GM21367 (cell line): ENCODE data around the gene FAM47E.
"Not testable (repeated sequence)": the region's sequence is repeated elsewhere in the genome, so short reads cannot be mapped to it uniquely, and the experiment has no call there.

Source experiments
- ATAC-seq: cut with Tn5 transposase; IDR thresholded peaks from one replicate; pipeline ENCODE4 v1.9.1; 2021; ENCODE audit not compliant: unreplicated experiment

FAM47E gene

DNA sequence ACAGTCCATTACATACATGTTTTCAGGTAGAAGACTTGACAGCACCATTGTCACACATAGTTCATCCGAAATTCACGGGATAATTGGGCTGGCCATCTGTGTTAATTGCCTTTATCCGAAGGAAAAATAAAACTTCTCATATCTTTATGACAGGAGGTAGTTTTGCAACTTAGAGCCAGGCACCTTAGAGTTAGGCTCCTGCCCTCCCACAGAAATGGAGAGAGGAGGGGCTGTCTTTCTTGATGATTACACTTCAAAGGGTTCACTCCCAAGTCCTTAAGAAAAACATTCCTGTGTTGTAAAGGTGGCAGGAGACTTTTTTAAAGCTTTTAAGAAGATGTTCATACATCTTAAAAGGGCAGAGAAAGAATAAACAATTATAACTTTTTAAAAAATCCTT is 27.4 kb upstream of the FAM47E start:
- ATAC-seq = no peak

- ATAC-seq = no peak
Observed at GRCh38 chr4:76226418-76226817, 25.1 kb upstream of the FAM47E start.

DNA sequence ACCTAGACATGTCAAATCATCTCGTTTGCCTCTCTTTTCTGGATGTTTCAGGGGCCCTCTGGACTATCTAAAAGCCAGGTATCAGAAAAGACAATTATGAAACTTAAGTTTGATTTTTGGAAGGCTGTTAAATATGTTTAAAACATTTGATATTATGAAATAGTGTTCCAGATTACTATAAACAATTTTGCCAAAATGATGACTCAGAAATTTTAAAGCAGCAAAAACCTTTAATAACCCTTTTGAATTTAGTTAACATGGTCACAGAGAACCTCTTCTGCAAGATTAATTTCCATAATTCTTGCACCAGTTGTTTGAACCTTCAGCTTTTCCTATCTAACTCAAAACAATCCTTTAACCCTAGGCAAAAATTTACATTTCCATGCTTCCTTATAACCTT is 18.8 kb upstream of the FAM47E start:
- no peak for ATAC-seq

DNA sequence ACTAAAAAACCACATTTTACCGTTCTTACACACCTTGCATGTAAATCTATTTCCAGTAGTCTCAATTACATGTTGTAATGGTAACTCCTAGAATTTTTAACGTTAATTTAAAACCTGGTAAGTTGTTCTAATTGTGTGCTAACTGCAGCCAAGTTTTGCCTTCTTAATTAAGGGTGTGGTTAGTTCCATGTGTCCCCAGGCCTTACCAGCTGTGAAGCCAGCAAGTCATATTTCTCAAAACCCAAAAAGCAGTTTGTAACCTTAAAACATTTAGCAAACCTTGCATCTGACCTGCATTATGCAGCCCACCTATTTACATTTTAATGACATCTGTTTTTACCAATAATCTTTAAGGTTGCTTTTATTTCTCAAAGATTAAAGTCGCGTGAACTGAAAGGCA is 18.4 kb upstream of the FAM47E start:
- ATAC-seq = no peak

DNA sequence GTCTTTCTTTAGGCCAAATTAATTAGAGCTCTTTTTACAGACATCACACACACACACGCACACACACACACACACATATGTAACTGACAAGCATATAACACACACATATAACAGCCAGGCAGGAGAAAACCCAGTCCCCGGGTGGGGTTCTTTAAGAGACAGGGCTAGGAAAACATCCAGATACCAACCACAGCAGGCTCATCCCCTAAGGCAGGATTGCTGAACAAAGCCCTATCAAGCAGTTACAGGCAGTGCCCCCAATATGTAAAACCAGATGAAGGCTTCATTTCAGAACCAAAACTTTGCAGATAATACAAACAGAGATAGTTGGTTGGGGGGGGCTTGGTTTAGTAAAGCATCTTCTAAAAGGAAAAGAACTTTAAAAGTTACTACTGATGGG is 18.0 kb upstream of the FAM47E start:
- no peak for ATAC-seq

DNA sequence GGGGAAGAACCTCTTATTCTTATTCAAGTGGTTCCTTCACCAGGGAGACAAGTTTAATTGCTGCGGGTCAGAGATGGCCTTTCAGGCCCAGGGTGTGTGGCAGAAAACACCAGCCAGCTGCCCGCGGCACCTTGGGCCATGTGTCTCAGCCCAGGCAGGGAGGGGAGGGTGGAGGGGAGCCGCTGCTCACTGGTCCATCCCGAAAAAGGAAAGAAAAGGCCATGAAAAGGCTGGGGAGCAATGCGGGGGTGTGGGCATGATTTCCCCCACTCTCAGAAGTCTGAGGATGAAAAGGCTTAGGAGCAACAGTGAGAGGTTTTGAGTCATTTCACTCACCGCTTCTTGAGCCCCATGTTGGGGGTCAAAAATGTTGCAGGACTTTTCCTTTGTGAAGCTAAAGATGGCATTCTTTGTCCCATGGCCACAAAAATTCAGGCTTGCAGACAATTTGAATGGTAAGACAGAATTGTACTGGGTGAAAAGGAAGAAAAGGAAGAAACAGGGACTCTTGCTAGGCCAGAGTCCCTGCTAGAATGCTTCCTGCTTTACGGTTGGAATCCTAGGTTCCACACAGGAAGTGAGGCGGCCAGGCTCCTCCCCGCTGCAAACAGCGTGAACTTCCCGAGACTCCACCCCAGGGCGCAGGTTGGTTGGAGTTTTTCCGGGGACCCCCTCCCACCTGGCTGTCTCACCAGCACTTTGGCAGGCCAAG is 17.4 kb upstream of the FAM47E start:
- no peak for ATAC-seq

DNA sequence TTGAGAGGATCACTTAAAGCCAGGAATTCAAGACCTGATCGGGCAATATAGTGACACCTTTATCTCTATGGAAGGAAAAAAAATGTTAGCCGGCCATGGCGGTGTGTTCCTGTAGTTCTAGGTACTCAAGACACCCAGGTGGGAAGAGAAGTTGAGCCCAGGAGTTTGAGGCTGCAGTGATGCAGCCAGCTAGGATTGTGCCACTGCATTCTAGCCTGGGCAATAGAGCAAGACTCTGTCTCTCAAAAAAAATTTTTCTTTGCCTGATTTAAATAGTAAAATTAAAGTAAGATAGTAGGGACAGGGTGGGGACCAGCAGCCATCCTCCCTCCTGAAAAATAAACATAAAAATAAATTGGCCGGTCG is 16.9 kb upstream of the FAM47E start:
- ATAC-seq = no peak

DNA sequence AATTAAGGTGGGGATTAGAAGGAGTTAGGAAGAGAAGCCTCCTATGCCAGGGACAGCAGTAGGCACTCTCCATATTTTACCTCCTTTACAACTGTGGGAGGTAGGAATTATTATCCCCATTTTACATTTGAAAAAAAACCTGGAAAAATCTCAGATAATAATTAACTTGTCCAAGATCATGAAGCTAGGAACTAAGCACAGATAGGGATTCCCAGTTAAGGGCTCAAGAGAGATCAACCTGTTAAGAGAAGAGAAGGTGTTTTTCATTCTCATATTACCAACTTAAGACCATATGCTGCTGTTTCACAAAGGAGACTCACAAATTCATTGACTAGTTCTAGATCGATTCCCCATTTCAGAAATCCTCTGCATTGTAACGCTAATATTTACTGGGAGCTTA is 16.1 kb upstream of the FAM47E start:
- ATAC-seq = no peak

DNA sequence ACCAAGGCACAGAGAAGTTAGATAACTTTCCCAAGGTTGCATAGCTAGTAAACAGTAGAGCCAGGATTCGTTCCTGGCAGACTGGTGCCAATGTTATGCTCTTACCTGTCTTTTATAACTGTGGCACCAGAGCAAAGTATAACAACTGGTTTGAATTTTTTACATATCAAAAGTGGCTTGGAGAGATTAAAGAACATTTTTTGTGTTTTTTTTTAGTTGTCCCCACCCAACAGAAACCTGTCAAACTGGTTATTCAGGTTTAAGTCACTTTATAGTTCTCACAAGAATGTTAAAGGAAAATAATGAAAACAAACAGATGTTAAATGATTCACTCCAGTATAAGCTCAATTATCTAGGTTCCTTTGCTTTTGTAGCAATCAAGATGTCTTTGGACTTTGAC is 15.6 kb upstream of the FAM47E start:
- ATAC-seq = no peak

DNA sequence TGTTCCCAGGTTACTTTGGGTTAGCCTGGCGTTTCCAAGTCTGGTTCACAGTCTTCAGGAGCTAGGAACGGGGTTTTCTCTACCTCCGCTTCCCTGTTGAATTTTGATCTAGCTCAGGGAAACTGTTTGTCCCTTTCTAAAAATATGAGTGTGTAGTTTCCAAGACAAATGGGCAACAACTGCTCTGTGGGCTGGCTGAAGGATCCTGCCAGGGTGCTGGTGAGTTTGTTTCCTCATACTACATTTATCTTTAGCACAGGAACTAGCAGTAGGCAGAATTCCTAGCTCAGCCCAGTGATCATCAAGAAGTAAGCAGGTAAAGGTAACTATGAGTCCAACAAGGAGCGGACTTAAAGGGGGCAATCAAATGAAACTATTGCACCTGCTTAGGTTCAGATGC is 13.3 kb upstream of the FAM47E start:
- ATAC-seq = no peak

DNA sequence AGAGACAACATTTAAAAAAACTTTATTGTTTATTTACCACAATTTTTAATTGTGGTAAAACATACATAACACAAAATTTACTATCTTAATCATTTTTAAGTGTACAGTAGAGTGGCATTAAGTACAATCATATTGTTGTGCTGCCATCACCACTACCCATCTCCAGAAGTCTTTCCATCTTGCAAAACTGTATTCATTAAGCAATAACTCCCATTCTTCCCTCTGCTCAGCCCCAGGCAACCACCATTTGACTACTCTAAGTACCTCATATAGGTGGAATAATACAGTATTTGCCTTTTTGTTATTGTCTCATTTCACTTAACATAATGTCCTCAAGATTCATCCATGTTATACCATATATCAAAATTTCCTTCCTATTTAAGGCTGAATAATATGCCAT is 12.8 kb upstream of the FAM47E start:
- ATAC-seq = no peak

- ATAC-seq = no peak
Observed at GRCh38 chr4:76240236-76240635, 11.3 kb upstream of the FAM47E start.

DNA sequence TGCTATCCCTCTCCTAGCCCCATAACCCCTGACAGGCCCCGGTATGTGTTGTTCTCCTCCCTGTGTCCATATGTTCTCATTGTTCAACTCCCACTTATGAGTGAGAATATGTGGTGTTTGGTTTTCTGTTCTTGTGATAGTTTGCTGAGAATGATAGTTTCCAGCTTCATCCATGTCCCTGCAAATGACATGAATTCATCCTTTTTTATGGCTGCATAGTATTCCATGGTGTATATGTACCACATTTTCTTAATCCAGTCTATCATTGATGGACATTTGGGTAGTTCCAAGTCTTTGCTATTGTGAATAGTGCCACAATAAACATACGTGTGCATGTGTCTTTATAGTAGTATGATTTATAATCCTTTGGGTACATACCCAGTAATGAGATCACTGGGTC is 7.6 kb upstream of the FAM47E start:
- ATAC-seq = not testable (repeated sequence)

DNA sequence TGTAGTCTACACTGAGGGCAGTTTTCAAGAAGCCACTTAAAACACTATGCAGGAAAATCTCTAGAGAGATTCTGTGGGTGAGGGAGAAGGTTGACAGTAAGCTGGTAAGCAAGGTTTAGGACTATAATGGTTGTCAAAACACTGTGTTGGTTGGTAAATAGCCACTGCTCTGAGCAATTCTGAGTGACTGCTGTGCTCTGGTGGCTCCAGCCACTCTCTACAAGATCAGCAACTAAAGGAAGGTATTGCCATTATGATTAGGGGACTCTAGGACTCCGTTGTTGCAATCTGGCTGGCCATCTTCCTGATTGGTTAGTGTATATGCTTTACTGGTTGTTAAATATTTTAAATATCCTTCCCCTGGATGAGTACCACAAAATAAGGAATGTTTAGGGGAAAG is 5.5 kb upstream of the FAM47E start:
- no peak for ATAC-seq

- ATAC-seq = no peak
Observed at GRCh38 chr4:76246852-76247251, 4.7 kb upstream of the FAM47E start.

- no peak for ATAC-seq
Observed at GRCh38 chr4:76250962-76251361, 559 bp upstream of the FAM47E start.

DNA sequence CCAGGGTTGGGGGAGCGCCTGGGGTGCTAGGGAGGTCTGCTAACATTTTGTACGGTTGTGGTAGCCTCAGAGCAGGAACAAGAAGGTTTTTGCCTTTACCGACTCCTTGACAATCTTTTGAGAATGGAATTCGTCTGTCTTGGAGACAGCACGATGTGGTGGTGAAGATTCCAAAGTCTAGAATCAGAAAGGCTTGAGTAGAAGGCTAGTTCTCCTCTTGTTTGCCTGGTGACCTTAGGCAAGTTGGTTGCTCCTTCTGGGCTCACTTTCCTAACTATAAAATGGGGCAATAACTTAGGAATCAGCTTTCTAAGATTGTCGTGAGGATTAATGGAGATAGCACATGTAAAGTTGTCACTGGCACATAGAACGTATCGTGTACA is 741 bp downstream of the FAM47E start:
- ATAC-seq = no peak

DNA sequence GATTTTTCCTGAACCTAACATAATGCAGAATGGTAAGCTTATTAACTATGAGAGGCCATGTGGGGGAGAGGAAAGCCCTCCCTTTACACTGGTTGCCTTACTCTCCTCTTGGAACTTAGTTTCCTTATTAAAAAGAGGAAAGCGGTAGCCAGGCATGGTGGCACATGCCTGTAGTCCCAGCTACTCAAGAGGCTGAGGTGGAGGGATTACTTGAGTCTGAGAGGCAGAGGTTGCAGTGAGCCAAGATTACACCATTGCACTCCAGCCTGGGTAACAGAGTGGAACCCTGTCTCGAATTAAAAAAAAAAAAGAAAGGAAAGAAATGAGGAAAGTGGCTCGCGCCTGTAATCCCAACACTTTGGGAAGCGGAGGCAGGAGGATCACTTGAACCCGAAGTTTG is 2.0 kb downstream of the FAM47E start:
- ATAC-seq = no peak

GRCh38 chr4:76256032-76256431 is 4.5 kb downstream of the FAM47E start:
- no peak for ATAC-seq

DNA sequence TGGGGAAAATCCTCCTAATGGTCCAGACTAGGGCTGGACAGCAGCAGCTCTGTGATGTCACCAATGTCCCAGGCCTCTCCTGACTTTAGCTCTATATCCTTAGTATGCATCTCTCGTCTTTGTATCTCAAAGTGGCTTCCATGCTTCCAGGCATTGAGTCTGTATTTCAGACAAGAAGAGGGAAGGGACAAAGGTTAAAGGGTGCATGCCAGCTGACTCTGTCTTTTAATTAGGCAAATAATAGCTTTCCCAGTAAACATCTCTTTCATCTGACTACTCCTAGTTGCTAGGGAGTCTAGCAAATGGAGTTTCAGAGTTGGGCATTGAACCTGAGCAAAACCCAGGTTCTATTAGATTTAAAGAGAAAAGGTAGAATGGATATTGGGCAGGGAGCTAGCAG is 5.4 kb downstream of the FAM47E start:
- ATAC-seq = no peak

- no peak for ATAC-seq
Observed at GRCh38 chr4:76257824-76258223, 6.3 kb downstream of the FAM47E start.

DNA sequence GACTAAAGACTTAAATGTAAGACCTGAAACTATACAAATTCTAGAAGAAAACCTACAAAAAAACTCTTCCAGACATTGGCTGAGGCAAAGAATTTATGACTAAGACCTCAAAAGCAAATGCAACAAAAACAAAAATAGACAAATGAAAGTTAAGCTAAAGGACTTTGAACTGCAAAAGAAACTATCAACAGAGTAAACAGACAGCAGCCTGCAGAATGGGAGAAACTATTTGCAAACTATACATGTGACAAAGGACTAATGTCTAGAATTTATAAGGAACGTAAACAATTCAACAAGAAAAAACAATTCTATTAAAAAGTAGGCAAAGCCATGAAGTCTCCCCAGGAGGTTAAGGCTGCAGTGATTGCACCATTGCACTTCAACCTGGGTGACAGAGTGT is 9.1 kb downstream of the FAM47E start:
- no peak for ATAC-seq

DNA sequence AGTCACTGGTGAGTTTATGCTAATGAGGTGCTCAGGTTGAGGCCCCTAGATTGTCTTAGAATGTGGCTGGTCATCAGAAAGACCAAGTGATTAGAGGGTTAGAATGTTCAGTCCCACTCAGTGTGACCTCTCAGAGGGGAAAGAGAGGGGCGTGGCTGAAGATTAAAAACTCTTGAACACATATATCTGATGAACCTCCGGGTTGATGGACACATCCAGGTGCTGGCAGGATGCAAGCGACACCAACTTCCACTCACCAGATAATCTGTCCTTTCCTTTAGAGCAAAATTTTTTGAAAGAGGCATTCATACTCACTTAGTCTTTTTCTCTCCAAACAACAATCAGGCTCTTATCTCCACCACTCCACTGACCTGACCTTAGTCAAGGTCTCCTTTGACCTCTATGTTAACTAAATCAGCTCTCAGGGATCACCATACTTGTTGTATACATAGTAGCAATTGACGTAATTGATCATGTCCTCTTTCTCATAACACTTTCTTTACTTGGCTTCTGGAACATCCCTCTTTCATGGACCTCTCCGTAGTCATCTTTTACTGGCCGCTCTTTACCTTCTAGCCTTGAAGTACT is 14.2 kb downstream of the FAM47E start:
- ATAC-seq = no peak
